Left ventricle myocardium inferior (tissue), 1 donor: ENCODE results near the gene REG3A. TPM values are rescaled to one million over a fixed set of nuclear protein-coding genes. Genes with fewer than 3 reads are reported as not detected.

Experiments
- DNase-seq: peaks from one replicate; pipeline ENCODE4 v3.0.0-alpha.2; 2020
- H3K27ac ChIP-seq: fragments of 200-600 bp; replicated peaks from 2 replicates; pipeline ENCODE4 v1.8.0; 2021
- H3K27me3 ChIP-seq: fragments of 200-600 bp; 2 replicates; pipeline ENCODE4 v1.8.0; 2021; ENCODE audit warnings: low read depth
- H3K36me3 ChIP-seq: fragments of 200-600 bp; 2 replicates; pipeline ENCODE4 v1.8.0; 2021
- H3K4me1 ChIP-seq: fragments of 200-600 bp; 2 replicates; pipeline ENCODE4 v1.8.0; 2021
- H3K4me3 ChIP-seq: fragments of 200-600 bp; 2 replicates; pipeline ENCODE4 v1.8.0; 2021; ENCODE audit warnings: mild to moderate bottlenecking, moderate library complexity
- H3K9me3 ChIP-seq: fragments of 200-600 bp; replicated peaks from 2 replicates; pipeline ENCODE4 v1.8.0; 2021
- CTCF ChIP-seq: fragments of 200-600 bp; IDR thresholded peaks from 2 replicates; pipeline ENCODE4 v1.8.0; 2021; ENCODE audit warnings: antibody characterized with exemption, mild to moderate bottlenecking, borderline replicate concordance
- intact Hi-C: fragments of 100-400 bp; cut with micrococcal nuclease; formaldehyde crosslinking; loops from one replicate; pipeline ENCODE4 v1.11.0; 2022
- total RNA-seq: library from RNA; stranded (reverse); fragmentation: NEBNext Ultra II Directional; extraction: Animal tissue kit (Norgen Biotek cat#: 25700); gene quantifications from one replicate; pipeline ENCODE4 v1.2.1, GENCODE V29; 2021
- donor health status: DM: no; HTN: yes; CAD: no; lungs with severe emphysema.

REG3A gene
- total RNA-seq, 1 donor from 2014 or later: not detected

- intact Hi-C loops: no loop called here
Observed at GRCh38 chr2:79180092-79180491, 20.5 kb upstream of the REG3A start.

GRCh38 chr2:79179036-79179435 lies 19.5 kb upstream of the REG3A start:
- Histone ChIP-seq H3K4me1 (no peaks in the 10 kb centered on the region), H3K4me3 (no peak overlapping the region), H3K36me3 (no peaks in the 10 kb centered on the region), H3K27me3 (no peaks in the 10 kb centered on the region), H3K27ac (no peak overlapping the region), H3K9me3 (peaks cover 39% of the 10 kb centered on the region)
- intact Hi-C loops: no loop called here
- no peak for TF ChIP-seq CTCF
- no peak for DNase-seq

More at GRCh38 chr2:79180092-79180491, 20.5 kb upstream of the REG3A start:
- no peak for DNase-seq
- no peak overlapping the region for H3K27ac ChIP-seq
- H3K36me3 ChIP-seq: no peaks in the 10 kb centered on the region
- H3K9me3 ChIP-seq: peaks cover 39% of the 10 kb centered on the region
- no peaks in the 10 kb centered on the region for H3K27me3 ChIP-seq
- H3K4me3 ChIP-seq: no peak overlapping the region
- no peaks in the 10 kb centered on the region for H3K4me1 ChIP-seq
- TF ChIP-seq CTCF: no peak

GRCh38 chr2:79178076-79178674 lies 18.6 kb upstream of the REG3A start:
- Histone ChIP-seq H3K4me3 (no peak overlapping the region), H3K36me3 (no peaks in the 10 kb centered on the region), H3K9me3 (peaks cover 39% of the 10 kb centered on the region), H3K4me1 (no peaks in the 10 kb centered on the region), H3K27me3 (no peaks in the 10 kb centered on the region), H3K27ac (no peak overlapping the region)
- no peak for DNase-seq
- no peak for TF ChIP-seq CTCF
- intact Hi-C loops: no loop called here

- Histone ChIP-seq H3K9me3 (no peaks in the 10 kb centered on the region), H3K27ac (no peak overlapping the region), H3K27me3 (no peaks in the 10 kb centered on the region), H3K4me1 (no peaks in the 10 kb centered on the region), H3K36me3 (no peaks in the 10 kb centered on the region), H3K4me3 (no peak overlapping the region)
- intact Hi-C loops: no loop called here
- no peak for TF ChIP-seq CTCF
- no peak for DNase-seq
Observed at GRCh38 chr2:79171348-79171958, 11.9 kb upstream of the REG3A start.

GRCh38 chr2:79162801-79163200 lies 3.2 kb upstream of the REG3A start:
- intact Hi-C loops: no loop called here
- DNase-seq: no peak
- Histone ChIP-seq H3K27me3 (no peaks in the 10 kb centered on the region), H3K27ac (no peak overlapping the region), H3K4me1 (no peaks in the 10 kb centered on the region), H3K4me3 (no peak overlapping the region), H3K36me3 (no peaks in the 10 kb centered on the region), H3K9me3 (no peaks in the 10 kb centered on the region)
- TF ChIP-seq CTCF: no peak
